IPS DF 6.9 (cell line): Measurements from ENCODE around the gene SECISBP2L.

Source experiments
- DNase-seq: peaks from one replicate; pipeline ENCODE4 v3.0.0-alpha.2; 2013; ENCODE audit warnings: low read depth, low spot score
- H3K27ac ChIP-seq: one replicate; pipeline ENCODE4 v1.5.1; 2013; ENCODE audit warnings: low read length, control low read depth
- H3K27me3 ChIP-seq: 2 replicates; pipeline ENCODE4 v1.6.1; 2013; ENCODE audit warnings: mild to moderate bottlenecking, low read length; ENCODE audit not compliant: control insufficient read depth, insufficient read depth
- H3K36me3 ChIP-seq: 2 replicates; pipeline ENCODE4 v1.6.1; 2013; ENCODE audit warnings: low read length; ENCODE audit not compliant: control insufficient read depth, insufficient read depth
- H3K4me1 ChIP-seq: 2 replicates; pipeline ENCODE4 v1.6.1; 2013; ENCODE audit warnings: low read length; ENCODE audit not compliant: control insufficient read depth, insufficient read depth
- H3K4me3 ChIP-seq: 2 replicates; pipeline ENCODE4 v1.5.1; 2013; ENCODE audit warnings: mild to moderate bottlenecking, low read length
- H3K9me3 ChIP-seq: 2 replicates; pipeline ENCODE4 v1.6.1; 2013; ENCODE audit warnings: low read length, inconsistent platforms; ENCODE audit not compliant: control insufficient read depth, insufficient read depth
- WGBS: extraction: QIAGEN DNeasy Blood & Tissue Kit; methylation state at CpG from one replicate; pipeline ENCODE4 v1.1.7; 2013; ENCODE audit warnings: mixed read lengths, missing lambda C conversion rate; ENCODE audit not compliant: insufficient read length, insufficient coverage; 5-methylcytosine and 5-hydroxymethylcytosine counted together

The SECISBP2L gene

GRCh38 chr15:49055630-49056029 lies 9.4 kb upstream of the SECISBP2L start:
- Histone ChIP-seq H3K9me3 (no peaks in the 10 kb centered on the region), H3K36me3 (no peaks in the 10 kb centered on the region), H3K4me3 (no peak overlapping the region), H3K27ac (no peak overlapping the region), H3K27me3 (no peaks in the 10 kb centered on the region), H3K4me1 (no peaks in the 10 kb centered on the region; the same call in 1 of the 2 replicates)
- WGBS = no CpG with 5 or more reads among the region's 2 CpGs
- DNase-seq = no peak

DNA sequence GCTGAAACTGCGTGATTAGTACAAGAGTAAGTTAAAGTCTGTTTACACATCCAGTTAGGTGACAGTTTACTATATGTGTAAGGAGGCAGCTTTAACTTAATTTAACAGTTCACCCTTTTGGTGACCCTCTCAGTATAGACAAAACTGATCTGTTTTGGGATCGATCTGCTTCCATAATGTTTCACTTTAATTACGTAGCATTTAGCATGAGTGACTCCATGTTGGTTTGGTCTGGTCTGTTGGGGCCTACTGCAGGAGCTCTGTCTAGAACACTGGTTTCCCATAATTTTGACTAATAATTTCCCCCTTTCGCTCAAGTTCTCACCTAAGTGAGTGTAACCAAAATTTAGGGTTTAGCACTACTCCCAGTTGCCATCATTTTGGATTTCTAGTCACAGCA lies 6.4 kb upstream of the SECISBP2L start:
- H3K27ac ChIP-seq = no peak overlapping the region
- H3K4me1 ChIP-seq = no peaks in the 10 kb centered on the region
- no peaks in the 10 kb centered on the region for H3K36me3 ChIP-seq
- no peak overlapping the region for H3K4me3 ChIP-seq
- H3K27me3 ChIP-seq = no peaks in the 10 kb centered on the region
- no peaks in the 10 kb centered on the region for H3K9me3 ChIP-seq
- no CpG with 5 or more reads among the region's 4 CpGs for WGBS
- DNase-seq = no peak

DNA sequence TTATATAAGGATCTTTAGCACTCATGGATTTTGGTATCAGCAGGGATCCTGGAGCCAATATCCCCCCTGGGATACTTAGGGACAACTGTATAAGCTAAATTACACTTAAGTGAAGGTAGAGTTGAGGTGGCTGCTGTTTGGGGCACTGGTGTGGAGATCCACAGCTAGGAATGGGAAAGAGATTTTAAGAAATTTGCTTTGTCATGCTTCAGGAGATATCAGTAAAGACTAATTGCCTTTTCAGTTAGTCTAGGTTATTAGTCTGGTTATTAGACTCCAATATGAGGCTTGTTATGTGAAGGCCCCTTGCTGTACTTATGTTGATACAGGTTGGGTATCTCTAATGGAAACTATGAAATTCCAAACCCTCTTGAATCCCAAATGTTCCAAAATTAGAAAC lies 1.2 kb upstream of the SECISBP2L start:
- no peak overlapping the region for H3K27ac ChIP-seq
- H3K4me3 ChIP-seq = no peak overlapping the region
- no peaks in the 10 kb centered on the region for H3K36me3 ChIP-seq
- H3K27me3 ChIP-seq = no peaks in the 10 kb centered on the region
- DNase-seq = no peak
- no peaks in the 10 kb centered on the region; the same call in 1 of the 2 replicates for H3K4me1 ChIP-seq
- no peaks in the 10 kb centered on the region for H3K9me3 ChIP-seq

DNA sequence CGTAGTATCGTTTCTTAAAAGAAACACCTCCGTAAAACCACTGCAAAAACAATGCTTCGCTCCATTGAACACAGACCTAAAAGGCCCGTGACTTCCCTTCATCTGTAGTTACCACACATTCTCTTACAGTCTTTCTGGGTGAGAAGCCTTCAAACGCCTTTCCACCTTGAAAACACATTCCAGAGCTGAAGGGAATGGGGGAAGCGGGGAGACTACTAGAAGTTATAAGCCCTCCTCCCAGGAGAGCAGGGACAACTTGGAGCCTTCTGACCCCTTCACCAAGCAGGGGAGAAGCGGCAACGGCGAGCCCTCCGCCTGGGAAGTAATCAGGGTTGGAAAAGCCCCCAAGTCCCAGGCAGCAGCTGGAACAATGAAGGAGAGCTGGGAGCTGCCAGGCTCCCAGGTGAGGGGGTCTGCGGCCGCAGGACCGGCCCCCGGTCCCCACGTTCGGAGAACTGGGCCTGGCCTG lies 461 bp downstream of the SECISBP2L start:
- Histone ChIP-seq H3K9me3 (no peaks in the 10 kb centered on the region), H3K4me1 (no peaks in the 10 kb centered on the region; the same call in 1 of the 2 replicates), H3K27me3 (no peaks in the 10 kb centered on the region), H3K4me3 (peak overlapping the region; percentile 92), H3K27ac (no peak overlapping the region), H3K36me3 (no peaks in the 10 kb centered on the region)
- no CpG with 5 or more reads among the region's 17 CpGs for WGBS
- no peak for DNase-seq

- Histone ChIP-seq H3K27ac (no peak overlapping the region), H3K4me3 (peak overlapping the region; percentile 92; the same call in 1 of the 2 replicates), H3K4me1 (no peaks in the 10 kb centered on the region; the same call in 1 of the 2 replicates), H3K36me3 (no peaks in the 10 kb centered on the region), H3K9me3 (no peaks in the 10 kb centered on the region), H3K27me3 (no peaks in the 10 kb centered on the region)
- DNase-seq = no peak
- no CpG with 5 or more reads among the region's 8 CpGs for WGBS
These were observed 1.3 kb downstream of the SECISBP2L start for GRCh38 chr15:49044766-49045606.

GRCh38 chr15:49044002-49044401 lies 2.2 kb downstream of the SECISBP2L start:
- Histone ChIP-seq H3K36me3 (no peaks in the 10 kb centered on the region), H3K27me3 (no peaks in the 10 kb centered on the region), H3K27ac (no peak overlapping the region), H3K4me3 (no peak overlapping the region), H3K4me1 (no peaks in the 10 kb centered on the region; the same call in 1 of the 2 replicates), H3K9me3 (no peaks in the 10 kb centered on the region)
- DNase-seq = no peak
- no CpG with 5 or more reads among the region's 3 CpGs for WGBS

DNA sequence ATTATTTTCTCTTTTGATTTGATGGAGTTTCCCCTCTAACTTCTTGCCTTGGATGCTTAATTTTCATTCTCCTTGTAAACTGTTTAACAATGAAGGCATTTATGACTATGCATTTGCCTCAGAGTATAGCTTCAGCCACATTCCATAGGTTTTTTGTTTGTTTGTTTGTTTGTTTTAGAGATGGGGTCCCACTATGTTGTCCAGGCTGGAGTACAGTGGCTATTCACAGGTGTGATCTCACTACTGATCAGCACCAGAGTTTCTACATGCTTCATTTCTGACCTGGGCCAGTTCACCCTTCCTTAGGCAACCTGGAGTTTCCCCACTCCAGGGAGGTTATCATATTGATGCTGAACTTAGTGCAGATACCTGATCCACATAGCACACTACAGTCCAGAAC lies 4.1 kb downstream of the SECISBP2L start:
- H3K27ac ChIP-seq = no peak overlapping the region
- H3K4me3 ChIP-seq = no peak overlapping the region
- no peaks in the 10 kb centered on the region for H3K9me3 ChIP-seq

DNA sequence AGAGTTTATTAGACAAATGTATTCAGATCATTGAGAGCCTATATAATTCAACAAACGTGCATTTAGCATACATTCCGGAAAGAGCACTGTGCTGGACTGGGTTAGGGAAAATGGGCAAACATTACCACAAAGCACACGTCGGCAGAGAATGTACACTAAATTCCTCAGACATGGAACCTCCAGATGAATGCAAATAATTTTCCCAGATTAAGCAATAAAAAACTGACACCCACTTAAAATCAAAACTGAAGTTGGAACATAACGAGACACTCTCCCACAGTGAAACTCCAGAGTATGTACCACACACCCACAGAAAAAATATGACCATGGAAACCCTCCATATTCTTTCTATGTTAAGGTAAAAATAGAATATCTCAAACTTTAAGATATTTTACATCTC lies 4.8 kb downstream of the SECISBP2L start:
- no peaks in the 10 kb centered on the region for H3K4me1 ChIP-seq
- H3K9me3 ChIP-seq = no peaks in the 10 kb centered on the region
- no CpG with 5 or more reads among the region's 5 CpGs for WGBS
- H3K27ac ChIP-seq = no peak overlapping the region
- no peaks in the 10 kb centered on the region for H3K27me3 ChIP-seq
- H3K36me3 ChIP-seq = no peaks in the 10 kb centered on the region
- H3K4me3 ChIP-seq = no peak overlapping the region
- DNase-seq = no peak

More for the DNA sequence above, 4.1 kb downstream of the SECISBP2L start:
- no peaks in the 10 kb centered on the region for H3K36me3 ChIP-seq
- H3K4me1 ChIP-seq = no peaks in the 10 kb centered on the region; the same call in 1 of the 2 replicates
- DNase-seq = no peak
- no peaks in the 10 kb centered on the region for H3K27me3 ChIP-seq

- no peaks in the 10 kb centered on the region for H3K27me3 ChIP-seq
- no peaks in the 10 kb centered on the region for H3K36me3 ChIP-seq
- no peak overlapping the region for H3K27ac ChIP-seq
- no peak overlapping the region for H3K4me3 ChIP-seq
- H3K4me1 ChIP-seq = no peaks in the 10 kb centered on the region
- H3K9me3 ChIP-seq = no peaks in the 10 kb centered on the region
- DNase-seq = no peak
These were observed 6.1 kb downstream of the SECISBP2L start for GRCh38 chr15:49040151-49040550.

DNA sequence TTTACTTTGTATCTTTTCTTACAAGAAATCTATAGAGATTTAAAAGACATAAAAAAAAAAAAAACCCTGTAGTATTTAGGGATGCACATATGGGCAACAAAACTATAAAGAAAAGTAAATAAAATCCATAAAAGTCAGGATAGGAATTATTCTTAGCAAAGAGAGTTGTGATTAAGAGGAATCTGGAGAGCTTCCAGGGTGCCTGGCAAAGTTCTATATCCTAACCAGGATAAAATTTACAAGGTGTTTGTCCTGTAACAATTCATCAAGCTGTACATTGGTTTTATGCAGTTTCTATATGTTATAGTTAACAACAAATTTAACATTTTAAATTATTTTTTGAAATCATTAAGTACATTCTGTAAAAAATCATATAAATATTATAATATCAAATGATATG lies 7.9 kb downstream of the SECISBP2L start:
- H3K27ac ChIP-seq = no peak overlapping the region
- no peaks in the 10 kb centered on the region for H3K9me3 ChIP-seq
- no peaks in the 10 kb centered on the region for H3K27me3 ChIP-seq
- DNase-seq = no peak
- H3K4me3 ChIP-seq = no peak overlapping the region
- H3K36me3 ChIP-seq = no peaks in the 10 kb centered on the region
- H3K4me1 ChIP-seq = no peaks in the 10 kb centered on the region

DNA sequence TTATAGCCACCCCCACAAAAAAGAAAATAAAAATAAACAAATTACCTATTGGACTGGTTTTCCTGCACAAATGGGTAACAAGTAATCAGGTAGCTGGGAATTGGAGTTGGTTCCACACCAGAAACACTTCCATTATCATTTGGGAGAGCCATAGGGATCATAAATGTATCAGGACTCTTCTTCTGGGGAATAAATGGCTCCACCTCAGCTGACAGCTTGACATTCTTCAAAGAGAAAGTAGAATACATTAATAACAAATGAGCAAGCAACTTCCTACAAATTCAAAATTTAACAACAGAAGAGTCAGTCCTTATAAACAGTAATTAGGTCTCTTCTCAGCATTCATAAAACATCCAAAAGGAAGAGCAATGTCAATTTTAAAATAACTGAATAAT lies 8.7 kb downstream of the SECISBP2L start:
- Histone ChIP-seq H3K27me3 (no peaks in the 10 kb centered on the region), H3K27ac (no peak overlapping the region), H3K36me3 (no peaks in the 10 kb centered on the region), H3K4me3 (no peak overlapping the region), H3K4me1 (no peaks in the 10 kb centered on the region), H3K9me3 (no peaks in the 10 kb centered on the region)
- DNase-seq = no peak
